ENCODE results near the gene PTPRN2.

Gene PTPRN2

DNA sequence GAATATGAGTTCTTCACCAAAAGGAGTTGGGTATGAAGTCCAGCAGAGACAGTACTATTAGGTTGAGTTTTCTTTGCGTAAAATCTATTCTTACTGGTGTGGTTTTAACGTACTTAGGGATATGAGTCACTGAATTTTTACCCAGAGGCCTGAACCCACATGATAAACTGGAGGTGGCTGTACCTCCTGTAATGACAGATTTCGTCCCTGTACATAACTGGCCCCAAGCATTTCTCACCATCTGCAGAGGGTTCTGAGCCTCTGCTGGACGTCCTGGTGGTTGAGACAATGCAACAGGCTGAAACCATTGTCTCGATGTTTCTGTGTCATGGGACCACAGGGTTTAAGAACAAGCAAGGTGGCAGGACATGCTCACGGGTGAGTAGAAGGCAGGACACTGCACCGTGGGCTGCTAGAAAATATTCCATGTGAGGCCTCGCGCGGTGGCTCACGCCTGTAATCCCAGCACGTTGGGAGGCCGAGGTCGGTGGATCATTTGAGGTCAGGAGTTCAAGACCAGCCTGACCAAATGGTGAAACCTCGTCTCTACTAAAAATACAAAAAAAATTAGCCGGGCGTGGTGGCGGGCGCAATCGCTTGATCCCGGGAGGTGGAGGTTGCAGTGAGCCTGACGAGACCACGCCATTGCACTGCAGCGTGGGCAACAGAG is 1017.0 kb downstream of the PTPRN2 start:
- DNase-seq (ENCODE audit: low spot score): no peak
- TF ChIP-seq, protein P1, sequence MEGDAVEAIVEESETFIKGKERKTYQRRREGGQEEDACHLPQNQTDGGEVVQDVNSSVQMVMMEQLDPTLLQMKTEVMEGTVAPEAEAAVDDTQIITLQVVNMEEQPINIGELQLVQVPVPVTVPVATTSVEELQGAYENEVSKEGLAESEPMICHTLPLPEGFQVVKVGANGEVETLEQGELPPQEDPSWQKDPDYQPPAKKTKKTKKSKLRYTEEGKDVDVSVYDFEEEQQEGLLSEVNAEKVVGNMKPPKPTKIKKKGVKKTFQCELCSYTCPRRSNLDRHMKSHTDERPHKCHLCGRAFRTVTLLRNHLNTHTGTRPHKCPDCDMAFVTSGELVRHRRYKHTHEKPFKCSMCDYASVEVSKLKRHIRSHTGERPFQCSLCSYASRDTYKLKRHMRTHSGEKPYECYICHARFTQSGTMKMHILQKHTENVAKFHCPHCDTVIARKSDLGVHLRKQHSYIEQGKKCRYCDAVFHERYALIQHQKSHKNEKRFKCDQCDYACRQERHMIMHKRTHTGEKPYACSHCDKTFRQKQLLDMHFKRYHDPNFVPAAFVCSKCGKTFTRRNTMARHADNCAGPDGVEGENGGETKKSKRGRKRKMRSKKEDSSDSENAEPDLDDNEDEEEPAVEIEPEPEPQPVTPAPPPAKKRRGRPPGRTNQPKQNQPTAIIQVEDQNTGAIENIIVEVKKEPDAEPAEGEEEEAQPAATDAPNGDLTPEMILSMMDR (IDR thresholded peaks at IDR 0.05; ENCODE audit: borderline replicate concordance, control extremely low read depth, extremely low read depth, insufficient read depth, missing control alignments): no peak
- in situ Hi-C loops (cut with MboI; ENCODE audit: low sequenced_read_pairs, unreplicated experiment): no loop called here

DNA sequence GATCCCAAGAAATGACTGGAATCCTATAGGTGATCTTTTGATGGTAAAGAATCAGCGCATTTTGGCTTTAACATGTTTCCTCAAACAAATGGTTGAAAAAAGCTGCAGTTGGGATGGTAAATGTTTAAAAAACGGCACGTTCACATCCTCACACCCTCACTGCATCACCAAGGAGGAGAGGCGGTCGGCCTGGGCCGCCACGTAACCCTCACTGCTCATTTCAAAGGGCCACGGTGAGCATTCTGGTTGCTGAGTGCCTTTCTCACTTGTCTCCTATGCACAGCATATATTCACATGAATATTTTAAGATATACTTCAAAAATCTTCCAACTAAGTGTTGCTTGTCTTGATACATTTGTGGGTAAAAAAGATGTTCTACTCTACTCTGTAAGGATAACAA is 1017.7 kb downstream of the PTPRN2 start:
- no peak for DNase-seq (ENCODE audit: low spot score)
- TF ChIP-seq, protein P1 (IDR thresholded peaks at IDR 0.05; ENCODE audit: borderline replicate concordance, control extremely low read depth, extremely low read depth, insufficient read depth, missing control alignments): no peak
- in situ Hi-C loops (cut with MboI; ENCODE audit: low sequenced_read_pairs, unreplicated experiment): no loop called here

DNA sequence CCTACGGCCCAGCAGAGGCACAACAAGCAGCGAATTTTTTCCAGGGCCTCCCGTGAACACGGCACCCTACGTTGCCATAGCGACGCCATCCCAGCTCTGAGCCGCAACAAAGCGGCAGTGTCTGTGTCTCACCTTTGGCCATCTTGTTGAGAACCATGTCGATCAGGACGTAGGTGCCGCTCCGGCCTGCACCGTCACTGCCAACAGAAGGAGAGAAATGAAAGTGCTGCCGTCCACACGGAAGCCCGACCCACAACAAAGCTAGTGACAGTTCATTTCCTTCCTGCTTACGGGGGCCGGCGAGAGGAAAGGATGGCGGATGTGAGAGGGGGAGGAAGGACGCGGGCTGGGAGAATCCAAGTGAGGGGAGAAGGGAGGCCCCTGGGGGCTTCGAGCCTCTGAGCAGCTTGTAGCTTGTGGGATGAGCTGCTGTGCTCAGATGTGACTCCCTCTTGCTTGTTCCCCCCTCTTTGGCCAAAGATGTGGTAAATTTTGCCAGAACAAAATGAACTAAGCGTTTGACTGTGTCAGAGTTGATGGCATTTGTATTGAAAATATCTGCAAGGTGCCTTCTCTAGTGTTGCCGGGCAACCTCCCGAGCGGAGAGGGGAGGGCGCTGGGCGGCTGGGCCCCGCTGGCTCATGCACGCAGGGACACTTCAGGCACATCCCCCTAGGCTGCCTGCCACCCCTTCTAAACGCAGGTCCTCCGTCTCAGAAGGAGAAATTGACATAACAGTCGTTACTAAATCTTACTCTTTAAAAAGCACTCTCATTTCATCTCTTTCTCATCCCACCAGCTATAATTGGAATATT is 1018.6 kb downstream of the PTPRN2 start:
- in situ Hi-C loops (cut with MboI; ENCODE audit: low sequenced_read_pairs, unreplicated experiment): no loop called here
- DNase-seq (ENCODE audit: low spot score): peak; percentile 56
- TF ChIP-seq, protein P1 (IDR thresholded peaks at IDR 0.05; ENCODE audit: borderline replicate concordance, control extremely low read depth, extremely low read depth, insufficient read depth, missing control alignments): no peak

DNA sequence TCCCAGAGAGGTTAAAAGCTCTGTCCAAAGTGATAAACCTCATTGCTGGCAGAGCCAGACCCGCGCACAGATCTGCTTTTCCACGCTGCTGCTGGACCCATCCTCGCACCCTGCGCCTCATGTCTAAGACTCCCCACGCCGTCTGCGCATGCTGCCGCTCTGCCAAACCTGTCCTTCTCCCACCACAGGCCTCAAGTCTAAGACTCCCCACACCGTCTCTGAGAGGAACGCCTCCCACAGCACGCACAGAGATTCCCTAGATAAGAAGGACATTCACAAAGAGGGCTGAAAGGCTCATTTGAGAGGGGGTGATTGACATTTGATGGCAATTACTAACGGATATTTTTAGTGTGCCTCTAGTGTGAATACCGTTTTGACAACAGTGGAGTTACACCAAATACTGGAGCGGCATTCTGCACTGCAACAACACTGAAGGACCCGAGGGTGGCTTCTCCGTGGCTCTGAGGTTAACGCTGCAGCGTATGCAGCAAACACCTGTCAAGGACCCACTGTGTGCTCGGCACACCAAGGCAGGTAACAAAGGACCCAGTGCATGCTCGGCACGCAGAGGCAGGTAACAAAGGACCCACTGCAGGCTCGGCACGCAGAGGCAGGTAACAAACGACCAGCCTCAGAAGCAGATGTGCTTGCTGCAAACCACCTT is 1019.4 kb downstream of the PTPRN2 start:
- DNase-seq (ENCODE audit: low spot score): no peak
- TF ChIP-seq, protein P1 (IDR thresholded peaks at IDR 0.05; ENCODE audit: borderline replicate concordance, control extremely low read depth, extremely low read depth, insufficient read depth, missing control alignments): no peak
- in situ Hi-C loops (cut with MboI; ENCODE audit: low sequenced_read_pairs, unreplicated experiment): no loop called here

DNA sequence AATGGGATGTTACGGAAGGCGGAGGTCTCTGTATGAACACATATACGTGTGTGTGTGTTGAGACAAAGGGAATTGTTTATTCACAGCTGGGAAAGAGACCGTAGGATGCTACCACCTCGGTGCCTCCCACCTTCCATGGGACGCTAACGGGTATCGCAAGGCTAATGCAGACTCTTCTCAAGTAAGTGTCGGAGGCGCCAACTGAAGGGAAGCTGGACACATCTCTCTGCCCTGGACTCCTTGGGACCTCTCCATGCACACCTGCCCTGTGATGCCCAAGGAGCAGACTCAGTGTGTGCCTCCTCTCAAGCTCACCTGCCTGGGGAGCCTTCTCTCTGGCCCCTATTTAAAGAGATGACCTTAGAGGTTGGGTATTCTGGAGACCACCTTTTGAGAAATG is 1020.0 kb downstream of the PTPRN2 start:
- TF ChIP-seq, protein P1 (IDR thresholded peaks at IDR 0.05; ENCODE audit: borderline replicate concordance, control extremely low read depth, extremely low read depth, insufficient read depth, missing control alignments): no peak
- in situ Hi-C loops (cut with MboI; ENCODE audit: low sequenced_read_pairs, unreplicated experiment): no loop called here
- DNase-seq (ENCODE audit: low spot score): no peak

DNA sequence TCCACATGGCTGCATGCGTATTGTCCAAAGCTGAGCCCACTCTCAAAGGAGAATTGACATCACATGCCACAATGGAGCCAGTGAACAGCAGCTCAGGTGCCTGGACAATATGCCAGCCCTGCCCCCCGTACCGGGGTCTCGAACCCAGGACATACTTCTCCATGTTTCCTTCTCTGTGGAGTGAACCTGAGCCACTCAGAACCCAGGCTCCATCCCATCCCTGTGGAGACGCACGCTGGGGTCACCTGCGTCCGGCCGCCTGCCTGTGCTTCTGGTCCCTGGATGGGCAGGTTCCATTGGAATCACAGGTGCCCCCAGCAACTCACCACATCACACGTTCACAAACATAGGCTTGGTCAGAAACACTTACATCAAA is 1021.0 kb downstream of the PTPRN2 start:
- TF ChIP-seq, protein P1 (IDR thresholded peaks at IDR 0.05; ENCODE audit: borderline replicate concordance, control extremely low read depth, extremely low read depth, insufficient read depth, missing control alignments): no peak
- in situ Hi-C loops (cut with MboI; ENCODE audit: low sequenced_read_pairs, unreplicated experiment): no loop called here
- no peak for DNase-seq (ENCODE audit: low spot score)
